Measurements from ENCODE around the gene SUCLG2.

Gene SUCLG2

GRCh38 chr3:67640023-67640660, 14.3 kb downstream of the SUCLG2 start:
- no peaks in the 10 kb centered on the region for H4K20me1 ChIP-seq (ENCODE audit: insufficient read depth, low read length)
- H3F3A ChIP-seq (ENCODE audit: insufficient read depth, low read length) = no peaks in the 10 kb centered on the region
- H3K9me3 ChIP-seq (ENCODE audit: low read length) = no peaks in the 10 kb centered on the region
- no peak for TF ChIP-seq CTCF (IDR thresholded peaks at IDR 0.05; ENCODE audit: low read length)
- TF ChIP-seq EZH2 (IDR thresholded peaks at IDR 0.05; ENCODE audit: borderline replicate concordance, low read length) = no peak
- H3K9me2 ChIP-seq (ENCODE audit: low read depth, low read length) = no peaks in the 10 kb centered on the region
- H2AFZ ChIP-seq (ENCODE audit: low read length) = no peak overlapping the region
- no peaks in the 10 kb centered on the region for H3K4me1 ChIP-seq (ENCODE audit: insufficient read depth, low read length, severe bottlenecking)
- H3K79me2 ChIP-seq (ENCODE audit: insufficient read depth, low read length) = peaks cover 3% of the 10 kb centered on the region; the same call in 1 of the 2 replicates
- H3K27ac ChIP-seq (ENCODE audit: low read depth, low read length, poor library complexity, severe bottlenecking) = no peak overlapping the region
- peaks cover 31% of the 10 kb centered on the region for H3K36me3 ChIP-seq (ENCODE audit: insufficient read depth, low read length)
- H3K9ac ChIP-seq (ENCODE audit: low read length) = no peak overlapping the region
- no peak overlapping the region for H3K4me3 ChIP-seq (ENCODE audit: low read depth, low read length, poor library complexity, severe bottlenecking)
- H3K27me3 ChIP-seq (ENCODE audit: insufficient read depth, low read length) = no peaks in the 10 kb centered on the region
- no peak overlapping the region for H3K4me2 ChIP-seq (ENCODE audit: low read length)

GRCh38 chr3:67637255-67637900, 17.0 kb downstream of the SUCLG2 start:
- peaks cover 28% of the 10 kb centered on the region for H3K36me3 ChIP-seq (ENCODE audit: insufficient read depth, low read length)
- H3K9me2 ChIP-seq (ENCODE audit: low read depth, low read length) = no peaks in the 10 kb centered on the region
- TF ChIP-seq CTCF (IDR thresholded peaks at IDR 0.05; ENCODE audit: low read length) = no peak
- no peak for TF ChIP-seq EZH2 (IDR thresholded peaks at IDR 0.05; ENCODE audit: borderline replicate concordance, low read length)
- no peaks in the 10 kb centered on the region for H4K20me1 ChIP-seq (ENCODE audit: insufficient read depth, low read length)
- H3K4me2 ChIP-seq (ENCODE audit: low read length) = no peak overlapping the region
- H3K4me1 ChIP-seq (ENCODE audit: insufficient read depth, low read length, severe bottlenecking) = no peaks in the 10 kb centered on the region
- no peak overlapping the region for H3K27ac ChIP-seq (ENCODE audit: low read depth, low read length, poor library complexity, severe bottlenecking)
- H3K79me2 ChIP-seq (ENCODE audit: insufficient read depth, low read length) = peaks cover 11% of the 10 kb centered on the region
- H2AFZ ChIP-seq (ENCODE audit: low read length) = no peak overlapping the region
- H3K4me3 ChIP-seq (ENCODE audit: low read depth, low read length, poor library complexity, severe bottlenecking) = no peak overlapping the region
- no peaks in the 10 kb centered on the region for H3F3A ChIP-seq (ENCODE audit: insufficient read depth, low read length)
- H3K9me3 ChIP-seq (ENCODE audit: low read length) = no peaks in the 10 kb centered on the region
- H3K9ac ChIP-seq (ENCODE audit: low read length) = no peak overlapping the region
- no peaks in the 10 kb centered on the region for H3K27me3 ChIP-seq (ENCODE audit: insufficient read depth, low read length)

GRCh38 chr3:67635806-67636205, 18.6 kb downstream of the SUCLG2 start:
- H3K4me2 ChIP-seq (ENCODE audit: low read length) = no peak overlapping the region
- no peaks in the 10 kb centered on the region for H3K27me3 ChIP-seq (ENCODE audit: insufficient read depth, low read length)
- no peaks in the 10 kb centered on the region for H3F3A ChIP-seq (ENCODE audit: insufficient read depth, low read length)
- H3K9me2 ChIP-seq (ENCODE audit: low read depth, low read length) = no peaks in the 10 kb centered on the region
- no peaks in the 10 kb centered on the region for H4K20me1 ChIP-seq (ENCODE audit: insufficient read depth, low read length)
- no peak overlapping the region for H3K9ac ChIP-seq (ENCODE audit: low read length)
- peaks cover 31% of the 10 kb centered on the region; the same call in 1 of the 2 replicates for H3K36me3 ChIP-seq (ENCODE audit: insufficient read depth, low read length)
- no peaks in the 10 kb centered on the region for H3K4me1 ChIP-seq (ENCODE audit: insufficient read depth, low read length, severe bottlenecking)
- TF ChIP-seq CTCF (IDR thresholded peaks at IDR 0.05; ENCODE audit: low read length) (no peak), EZH2 (IDR thresholded peaks at IDR 0.05; ENCODE audit: borderline replicate concordance, low read length) (no peak)
- H3K9me3 ChIP-seq (ENCODE audit: low read length) = no peaks in the 10 kb centered on the region
- H3K27ac ChIP-seq (ENCODE audit: low read depth, low read length, poor library complexity, severe bottlenecking) = no peak overlapping the region
- no peak overlapping the region for H2AFZ ChIP-seq (ENCODE audit: low read length)
- H3K4me3 ChIP-seq (ENCODE audit: low read depth, low read length, poor library complexity, severe bottlenecking) = no peak overlapping the region
- H3K79me2 ChIP-seq (ENCODE audit: insufficient read depth, low read length) = peaks cover 9% of the 10 kb centered on the region; the same call in 1 of the 2 replicates

Data from OCI-LY1 (cell line).